Adrenal gland (tissue), 5 donors: Measurements from ENCODE around the gene FOXN3.

Experiments used
- CTCF ChIP-seq, 6 experiments: fragments of 450-650 bp in 4 of 6; fragments of 200-600 bp in 2 of 6; sonication (generic) in 1 of 6; IDR thresholded peaks; 1 replicate in 5 of 6; 2 replicates in 1 of 6; pipeline versions ENCODE4 v1.5.1 to v1.8.0; 2016 to 2021; ENCODE audit warnings: antibody characterized with exemption in 6 of 6, mild to moderate bottlenecking in 2 of 6, moderate library complexity in 1 of 6
- POLR2A ChIP-seq, 2 donors: fragments of 450-650 bp; IDR thresholded peaks; one replicate each; pipeline ENCODE4 v1.6.1; 2017; ENCODE audit warnings: antibody characterized with exemption in 2 of 2, mild to moderate bottlenecking in 2 of 2, moderate library complexity in 1 of 2
- donor health status: DM: no; HTN: no; CAD: no.

DNA sequence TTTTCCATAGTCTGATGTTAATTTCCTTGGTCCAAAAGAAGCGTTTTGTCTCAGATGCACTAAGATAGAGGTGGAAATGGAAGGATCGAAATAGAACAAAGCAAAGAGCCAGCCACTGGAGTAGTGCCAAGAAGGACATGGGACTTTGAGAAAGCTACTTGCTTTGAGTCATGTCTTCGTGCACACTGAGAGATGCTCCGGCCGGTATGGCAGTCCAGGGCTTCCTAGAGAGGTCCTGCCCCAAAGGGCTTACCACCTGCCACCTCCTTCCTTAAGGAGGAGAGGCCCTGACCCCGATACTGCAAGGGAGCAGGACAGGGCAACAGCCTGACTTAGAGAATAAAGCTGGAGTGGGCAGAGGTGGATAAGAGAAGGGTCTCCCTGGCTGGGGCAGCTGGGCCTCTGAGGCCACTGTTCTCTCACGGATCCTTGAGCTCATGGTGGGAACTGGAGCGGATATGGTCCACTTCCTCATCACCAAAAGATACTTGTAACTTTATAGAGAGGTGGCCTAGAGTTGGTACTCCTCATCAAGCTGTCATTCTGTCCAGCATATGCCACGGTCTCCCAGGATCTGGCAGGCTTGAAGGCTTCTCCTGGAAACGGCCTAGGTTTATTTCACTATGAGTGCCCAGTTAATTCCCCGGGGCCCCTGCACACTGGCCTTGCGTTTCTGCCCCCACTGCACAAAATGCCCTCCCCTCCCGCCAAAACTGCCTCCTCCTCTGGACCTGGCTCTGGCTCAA is 57.4 kb downstream of the FOXN3 start:
- no peak for TF ChIP-seq CTCF (IDR thresholded peaks at IDR 0.05)
- no peak for TF ChIP-seq POLR2A (IDR thresholded peaks at IDR 0.05)
